ENCODE results near the gene FAM13A. TPM values are rescaled to one million over a fixed set of nuclear protein-coding genes. Genes with fewer than 3 reads are reported as not detected.

Gene FAM13A
- 10 to 100 TPM in 2 of 4 donors, 1 to 10 TPM in 2; 5.2 to 19.1 (median 8.2) TPM for total RNA-seq

- WGBS, 2 donors = 1 to 3% methylated on average over 9 of the region's 9 CpGs
- Histone ChIP-seq H3K27ac (peak within 1 kb of the TSS; percentile 28 to 80 (median 60)), H3K4me3 (peak within 1 kb of the TSS; percentile 18 to 65 (median 46)), H3K36me3 (no peaks in the 10 kb centered on the region), H3K9me3 (no peaks in the 10 kb centered on the region), H3K4me1 (peaks cover 5 to 39% (median 5%) of the 10 kb centered on the region in 3 donors), H3K27me3 (no peaks in the 10 kb centered on the region)
- intact Hi-C loops (cut with DNase I) = no loop called here
- TF ChIP-seq CTCF (IDR thresholded peaks at IDR 0.05) (no peak), POLR2A (IDR thresholded peaks at IDR 0.05) (no peak)
- DNase-seq = peak; percentile 3
These were observed at the start of gene FAM13A for GRCh38 chr4:89056953-89057398. Gene FAM13A (minus strand): TSS chr4:89057185. CDS start chr4:89056964, 221 bp downstream.

- no peaks in the 10 kb centered on the region for H3K9me3 ChIP-seq
- H3K27me3 ChIP-seq = peaks cover 0 to 11% (median 0%) of the 10 kb centered on the region in 4 donors
- no peak for DNase-seq
- peaks cover 0 to 9% (median 7%) of the 10 kb centered on the region in 3 donors for H3K4me1 ChIP-seq
- H3K27ac ChIP-seq = no peak overlapping the region
- intact Hi-C loops (cut with DNase I) = no loop called here
- no peak overlapping the region for H3K4me3 ChIP-seq
- H3K36me3 ChIP-seq = no peaks in the 10 kb centered on the region
- WGBS, 2 donors = 83 to 87% methylated on average over 4 to 6 of the region's 6 CpGs
- TF ChIP-seq POLR2A (IDR thresholded peaks at IDR 0.05) (no peak), CTCF (IDR thresholded peaks at IDR 0.05) (no peak)
These were observed 48.7 kb upstream of the FAM13A start for GRCh38 chr4:89105726-89106125.

- H3K9me3 ChIP-seq = no peaks in the 10 kb centered on the region
- no peaks in the 10 kb centered on the region for H3K27me3 ChIP-seq
- H3K4me3 ChIP-seq = no peak overlapping the region
- DNase-seq = no peak
- no peak overlapping the region for H3K27ac ChIP-seq
- 73 to 82% methylated on average over 10 of the region's 11 CpGs for WGBS, 2 donors
- intact Hi-C loops (cut with DNase I) = no loop called here
- no peak for TF ChIP-seq POLR2A (IDR thresholded peaks at IDR 0.05)
- H3K4me1 ChIP-seq = no peaks in the 10 kb centered on the region
- no peaks in the 10 kb centered on the region for H3K36me3 ChIP-seq
These were observed 44.5 kb upstream of the FAM13A start for GRCh38 chr4:89101256-89102161.

GRCh38 chr4:89100853-89101252 lies 43.9 kb upstream of the FAM13A start:
- intact Hi-C loops (cut with DNase I) = no loop called here
- Histone ChIP-seq H3K9me3 (no peaks in the 10 kb centered on the region), H3K27me3 (no peaks in the 10 kb centered on the region), H3K4me1 (no peaks in the 10 kb centered on the region), H3K36me3 (no peaks in the 10 kb centered on the region), H3K27ac (no peak overlapping the region), H3K4me3 (no peak overlapping the region)
- no peak for DNase-seq
- TF ChIP-seq CTCF (IDR thresholded peaks at IDR 0.05) = no peak
- no peak for TF ChIP-seq POLR2A (IDR thresholded peaks at IDR 0.05)
- WGBS, 2 donors = 78% methylated on average over 3 of the region's 3 CpGs

- WGBS, 2 donors = 100% methylated on average over 1 of the region's 1 CpG
- H3K4me1 ChIP-seq = no peaks in the 10 kb centered on the region
- no peak for DNase-seq
- H3K27me3 ChIP-seq = no peaks in the 10 kb centered on the region
- intact Hi-C loops (cut with DNase I) = no loop called here
- no peaks in the 10 kb centered on the region for H3K9me3 ChIP-seq
- no peak overlapping the region for H3K27ac ChIP-seq
- TF ChIP-seq POLR2A (IDR thresholded peaks at IDR 0.05) (no peak), CTCF (IDR thresholded peaks at IDR 0.05) (no peak)
- no peaks in the 10 kb centered on the region for H3K36me3 ChIP-seq
- no peak overlapping the region for H3K4me3 ChIP-seq
These were observed 42.5 kb upstream of the FAM13A start for GRCh38 chr4:89099471-89099870.

All from esophagus squamous epithelium (tissue), 5 donors.